ENCODE data around the gene ILDR1.

DNA sequence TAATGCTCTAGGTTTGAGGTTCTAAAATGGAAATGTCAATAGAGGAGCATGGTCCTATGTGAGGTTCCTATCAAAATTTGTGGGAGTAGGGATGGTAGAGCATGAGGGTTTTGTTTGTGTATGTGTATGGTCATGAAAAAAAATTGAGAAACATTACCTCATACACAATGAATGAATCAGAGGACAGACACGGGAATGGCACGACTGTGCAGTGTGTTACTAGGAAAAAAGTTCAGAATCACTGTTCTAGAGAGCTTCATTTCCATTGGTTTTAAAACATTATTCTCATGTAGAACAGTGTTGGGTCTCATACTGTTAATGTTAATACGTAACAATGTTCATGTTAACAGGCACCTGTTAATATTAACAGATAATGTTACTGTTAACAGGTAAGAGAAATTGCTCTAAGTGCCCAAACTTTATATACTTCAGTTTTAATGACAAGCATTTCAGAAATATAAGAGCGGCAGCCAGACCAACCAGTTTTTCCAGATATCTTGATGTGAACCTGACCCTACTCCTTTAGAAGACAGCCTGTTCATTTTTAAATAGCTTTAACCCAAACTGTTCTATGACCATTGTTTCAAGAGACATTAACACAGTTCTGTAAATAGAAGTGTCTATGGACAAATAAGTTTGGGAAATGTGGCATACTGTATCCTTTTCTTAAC lies 79.8 kb downstream of the ILDR1 start:
- TF ChIP-seq, protein P1, sequence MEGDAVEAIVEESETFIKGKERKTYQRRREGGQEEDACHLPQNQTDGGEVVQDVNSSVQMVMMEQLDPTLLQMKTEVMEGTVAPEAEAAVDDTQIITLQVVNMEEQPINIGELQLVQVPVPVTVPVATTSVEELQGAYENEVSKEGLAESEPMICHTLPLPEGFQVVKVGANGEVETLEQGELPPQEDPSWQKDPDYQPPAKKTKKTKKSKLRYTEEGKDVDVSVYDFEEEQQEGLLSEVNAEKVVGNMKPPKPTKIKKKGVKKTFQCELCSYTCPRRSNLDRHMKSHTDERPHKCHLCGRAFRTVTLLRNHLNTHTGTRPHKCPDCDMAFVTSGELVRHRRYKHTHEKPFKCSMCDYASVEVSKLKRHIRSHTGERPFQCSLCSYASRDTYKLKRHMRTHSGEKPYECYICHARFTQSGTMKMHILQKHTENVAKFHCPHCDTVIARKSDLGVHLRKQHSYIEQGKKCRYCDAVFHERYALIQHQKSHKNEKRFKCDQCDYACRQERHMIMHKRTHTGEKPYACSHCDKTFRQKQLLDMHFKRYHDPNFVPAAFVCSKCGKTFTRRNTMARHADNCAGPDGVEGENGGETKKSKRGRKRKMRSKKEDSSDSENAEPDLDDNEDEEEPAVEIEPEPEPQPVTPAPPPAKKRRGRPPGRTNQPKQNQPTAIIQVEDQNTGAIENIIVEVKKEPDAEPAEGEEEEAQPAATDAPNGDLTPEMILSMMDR (IDR thresholded peaks at IDR 0.05; ENCODE audit: extremely low read depth in 1 of 2, insufficient read depth in 1 of 2, low read depth in 1 of 2, low read length in 2 of 2), result no peak
- TF ChIP-seq, protein P2, sequence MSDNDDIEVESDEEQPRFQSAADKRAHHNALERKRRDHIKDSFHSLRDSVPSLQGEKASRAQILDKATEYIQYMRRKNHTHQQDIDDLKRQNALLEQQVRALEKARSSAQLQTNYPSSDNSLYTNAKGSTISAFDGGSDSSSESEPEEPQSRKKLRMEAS (IDR thresholded peaks at IDR 0.05; ENCODE audit: insufficient read depth, insufficient read length), result no peak
- TF ChIP-seq POLR2A (IDR thresholded peaks at IDR 0.05; ENCODE audit: low read depth, low read length), result no peak
- no peak for TF ChIP-seq FOS (IDR thresholded peaks at IDR 0.05; ENCODE audit: borderline replicate concordance, insufficient read depth, low read length)
